Mesenteric fat pad (tissue), 1 donor: ENCODE data around the gene C1QTNF8. TPM values are rescaled to one million over a fixed set of nuclear protein-coding genes. Genes with fewer than 3 reads are reported as not detected.

Experiments
- DNase-seq: peaks from one replicate; pipeline ENCODE4 v3.0.0-alpha.2; 2020; ENCODE audit warnings: low spot score
- long read RNA-seq: library from polyadenylated mRNA; unstranded; transcript quantifications from one replicate; pipeline ENCODE4 v2.0.0, GENCODE V29; 2020
- total RNA-seq: library from RNA; stranded (reverse); fragmentation: NEBNext Ultra II Directional; extraction: Animal tissue kit (Norgen Biotek cat#: 25700); gene quantifications from one replicate; pipeline ENCODE4 v1.2.1, GENCODE V29; 2021
- donor health status: DM: yes; HTN: yes; CAD: no.

The C1QTNF8 gene
- total RNA-seq: not detected
- long read RNA-seq: 0 reads

- DNase-seq: no peak
Observed at GRCh38 chr16:1096169-1097082, at the start of gene C1QTNF8. Gene C1QTNF8 (minus strand): TSS chr16:1096244. CDS start chr16:1094922, 1,322 bp downstream.

GRCh38 chr16:1145383-1146100, 49.5 kb upstream of the C1QTNF8 start:
- DNase-seq: no peak

- DNase-seq: no peak
Observed at GRCh38 chr16:1144476-1145382, 48.7 kb upstream of the C1QTNF8 start.

- DNase-seq: no peak
Observed at GRCh38 chr16:1143761-1144450, 47.9 kb upstream of the C1QTNF8 start.

GRCh38 chr16:1142911-1143310, 46.9 kb upstream of the C1QTNF8 start:
- no peak for DNase-seq

GRCh38 chr16:1141716-1142115, 45.7 kb upstream of the C1QTNF8 start:
- no peak for DNase-seq

GRCh38 chr16:1141191-1141590, 45.1 kb upstream of the C1QTNF8 start:
- DNase-seq: no peak

- no peak for DNase-seq
Observed at GRCh38 chr16:1140582-1141162, 44.6 kb upstream of the C1QTNF8 start.

- DNase-seq: no peak
Observed at GRCh38 chr16:1137604-1138003, 41.6 kb upstream of the C1QTNF8 start.

- DNase-seq: no peak
Observed at GRCh38 chr16:1135459-1135825, 39.4 kb upstream of the C1QTNF8 start.

- DNase-seq: no peak
Observed at GRCh38 chr16:1134776-1135458, 38.9 kb upstream of the C1QTNF8 start.

GRCh38 chr16:1133810-1134520, 37.9 kb upstream of the C1QTNF8 start:
- DNase-seq: no peak

- DNase-seq: no peak
Observed at GRCh38 chr16:1133271-1133670, 37.2 kb upstream of the C1QTNF8 start.

- no peak for DNase-seq
Observed at GRCh38 chr16:1132431-1132830, 36.4 kb upstream of the C1QTNF8 start.

- no peak for DNase-seq
Observed at GRCh38 chr16:1131378-1131994, 35.4 kb upstream of the C1QTNF8 start.

- DNase-seq: no peak
Observed at GRCh38 chr16:1130382-1130781, 34.3 kb upstream of the C1QTNF8 start.

- DNase-seq: no peak
Observed at GRCh38 chr16:1129106-1129960, 33.3 kb upstream of the C1QTNF8 start.
